ENCODE measurements around the gene PIPOX. TPM values are rescaled to one million over a fixed set of nuclear protein-coding genes. Genes with fewer than 3 reads are reported as not detected.

PIPOX gene
- total and polyA plus RNA-seq, 2 of the 8 experiments (the other 6 are each of a cell fraction or from before 2014, with no cell fraction given), result 57.2 to 99.6 TPM

DNA sequence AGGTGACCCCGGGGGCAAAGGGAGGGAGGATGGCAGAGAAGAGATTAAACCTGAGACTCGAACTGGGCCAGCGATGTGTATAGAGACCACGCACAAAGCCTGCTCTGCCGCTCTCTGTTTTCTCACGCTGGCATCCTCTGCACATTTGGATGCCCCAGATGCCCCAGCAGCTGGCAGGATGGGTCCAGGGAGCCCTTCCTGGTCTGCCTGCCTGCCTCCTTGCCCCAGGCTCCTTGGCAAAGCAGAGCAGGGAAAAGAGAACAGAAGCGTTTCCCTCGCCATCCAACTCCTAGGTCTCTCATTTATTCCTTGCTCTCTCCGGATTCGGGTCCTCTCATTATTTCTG lies 5.2 kb upstream of the PIPOX start:
- Histone ChIP-seq H4K91ac (replicated peaks; ENCODE audit: insufficient read length, low read length) (peak overlapping the region; percentile 96), H3K27me3 (replicated peaks in 1 of 4; ENCODE audit: control insufficient read depth in 3 of 4, extremely low read depth in 1 of 4, insufficient read depth in 3 of 4, low read length in 3 of 4) (no peaks in the 10 kb centered on the region), H3K4me2 (ENCODE audit: insufficient read depth in 1 of 2, low read depth in 2 of 2, low read length in 2 of 2) (peak overlapping the region in 1 of 2 experiments; percentile 12; a peak in 1 of 4 replicates), H3K23me2 (ENCODE audit: low read depth, low read length) (0 out of 2 replicates have a peak, but pooled peaks cover 1% of the 10 kb centered on the region), H4K20me1 (replicated peaks in 1 of 2; ENCODE audit: control insufficient read depth in 1 of 2, insufficient read depth in 2 of 2, low read length in 2 of 2) (no peaks in the 10 kb centered on the region), H2BK12ac (ENCODE audit: low read depth, low read length) (peak overlapping the region; percentile 93), H3K4me3 (ENCODE audit: extremely low read depth in 1 of 4, insufficient read depth in 2 of 4, low read depth in 3 of 4, low read length in 4 of 4) (no peak overlapping the region), H2BK15ac (ENCODE audit: low read length) (peak overlapping the region; percentile 55; the same call in 1 of the 2 replicates), H4K8ac (ENCODE audit: extremely low read depth, insufficient read depth, low read length) (no peak overlapping the region), H2BK120ac (replicated peaks; ENCODE audit: low read depth, low read length) (peak overlapping the region; percentile 70), H3K18ac (ENCODE audit: extremely low read depth, low read length) (peak overlapping the region; percentile 68), H2AFZ (ENCODE audit: low read length) (no peak overlapping the region), H3K9me3 (ENCODE audit: insufficient read depth in 2 of 2, low read depth in 1 of 2, low read length in 1 of 2) (peaks cover 5 to 6% of the 10 kb centered on the region in 2 experiments; a peak in 3 of 4 replicates), H2BK20ac (ENCODE audit: low read length) (peak overlapping the region; percentile 91), H3K9ac (replicated peaks in 1 of 4; ENCODE audit: extremely low read depth in 1 of 4, low read depth in 3 of 4, low read length in 3 of 4) (no peak overlapping the region; a peak in 1 of 7 replicates), H3K27ac (ENCODE audit: low read depth, low read length) (peak overlapping the region; percentile 41; the same call in 1 of the 2 replicates), H3K36me3 (ENCODE audit: control insufficient read depth in 2 of 4, insufficient read depth in 4 of 4, low read length in 3 of 4) (peaks cover 0 to 4% (median 0%) of the 10 kb centered on the region in 4 experiments; a peak in 1 of 8 replicates), H2BK5ac (ENCODE audit: low read depth, low read length) (peak overlapping the region; percentile 97), H3K79me2 (ENCODE audit: control insufficient read depth in 1 of 2, insufficient read depth in 2 of 2, low read length in 2 of 2) (no peaks in the 10 kb centered on the region), H4K5ac (ENCODE audit: insufficient read length, low read depth, low read length) (no peak overlapping the region), H3K56ac (replicated peaks; ENCODE audit: insufficient read length, low read depth, low read length) (no peak overlapping the region), H2AK5ac (ENCODE audit: low read depth, low read length) (peak overlapping the region; percentile 42), H3K14ac (ENCODE audit: insufficient read length) (no peak overlapping the region), H3K79me1 (ENCODE audit: low read depth, low read length) (no peaks in the 10 kb centered on the region), H3K23ac (ENCODE audit: insufficient read length) (no peak overlapping the region), H3K4ac (replicated peaks; ENCODE audit: insufficient read length, low read depth, low read length) (no peak overlapping the region), H3K4me1 (replicated peaks in 1 of 4; ENCODE audit: control insufficient read depth in 3 of 4, insufficient read depth in 4 of 4, low read length in 3 of 4) (peaks cover 16 to 35% (median 27%) of the 10 kb centered on the region in 4 experiments)
- ChIA-PET CTCF (ENCODE audit: partially characterized antibody) (interaction anchor here (0.8 to 3.5 kb wide), 18 partner anchors 11 to 88 kb away, joined by 3 to 17 read pairs (median 4); no protein-coding TSS in a partner anchor), POLR2A (ENCODE audit: partially characterized antibody) (interaction anchor here (0.7 to 2.4 kb wide), 9 partner anchors 11 to 87 kb away, joined by 3 to 9 read pairs (median 3); partner anchors contain the start of gene PHF12)
- 82% methylated on average over 10 of the region's 10 CpGs; no CpG with 5 or more reads in 1 of the 2 experiments for WGBS, 2 experiments (ENCODE audit: extremely low coverage in 1 of 2, insufficient coverage in 1 of 2, insufficient read length in 1 of 2, insufficient replicate concordance in 2 of 2, low coverage in 1 of 2, low lambda C conversion rate in 2 of 2, missing lambda C conversion rate in 1 of 2)
- no peak for DNase-seq (ENCODE audit: low read depth in 1 of 2, low spot score in 2 of 2)
- TF ChIP-seq TCF12 (IDR thresholded peaks at IDR 0.05; ENCODE audit: low read depth, low read length) (no peak), RXRA (IDR thresholded peaks at IDR 0.05; ENCODE audit: insufficient read depth, low read depth, low read length) (no peak), SIRT6 (IDR thresholded peaks at IDR 0.05; ENCODE audit: low read length) (no peak)
- TF ChIP-seq, protein P1, sequence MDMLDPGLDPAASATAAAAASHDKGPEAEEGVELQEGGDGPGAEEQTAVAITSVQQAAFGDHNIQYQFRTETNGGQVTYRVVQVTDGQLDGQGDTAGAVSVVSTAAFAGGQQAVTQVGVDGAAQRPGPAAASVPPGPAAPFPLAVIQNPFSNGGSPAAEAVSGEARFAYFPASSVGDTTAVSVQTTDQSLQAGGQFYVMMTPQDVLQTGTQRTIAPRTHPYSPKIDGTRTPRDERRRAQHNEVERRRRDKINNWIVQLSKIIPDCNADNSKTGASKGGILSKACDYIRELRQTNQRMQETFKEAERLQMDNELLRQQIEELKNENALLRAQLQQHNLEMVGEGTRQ (IDR thresholded peaks at IDR 0.05; ENCODE audit: low read length), result no peak
- FAIRE-seq, result no peak
